Uterus (tissue), 4 donors: Measurements from ENCODE around the gene GADD45A. TPM values are rescaled to one million over a fixed set of nuclear protein-coding genes. Genes with fewer than 3 reads are reported as not detected.

Source experiments
- DNase-seq, 2 donors: peaks; one replicate each; pipeline ENCODE4 v3.0.0-alpha.2; 2019 to 2020
- H3K27ac ChIP-seq, 2 donors: fragments of 200-600 bp; sonication (generic); 1 replicate in 1 of 2; 2 replicates in 1 of 2; pipeline ENCODE4 v1.5.1; 2016 to 2018
- H3K27me3 ChIP-seq, 2 donors: fragments of 200-600 bp; sonication (generic); one replicate each; pipeline ENCODE4 v1.5.1; 2018 to 2019; ENCODE audit warnings: control low read depth in 1 of 2
- H3K36me3 ChIP-seq, 2 donors: fragments of 200-600 bp; sonication (generic); one replicate each; pipeline ENCODE4 v1.5.1; 2019; ENCODE audit warnings: control low read depth in 1 of 2
- H3K4me1 ChIP-seq, 2 donors: fragments of 200-600 bp; sonication (generic); one replicate each; pipeline ENCODE4 v1.5.1; 2018 to 2019; ENCODE audit warnings: control low read depth in 1 of 2
- H3K4me3 ChIP-seq, 2 donors: fragments of 200-600 bp; sonication (generic); 1 replicate in 1 of 2; 2 replicates in 1 of 2; pipeline ENCODE4 v1.5.1; 2018 to 2019; ENCODE audit warnings: mild to moderate bottlenecking in 1 of 2
- H3K9me3 ChIP-seq, 2 donors: fragments of 200-600 bp; sonication (generic); one replicate each; pipeline ENCODE4 v1.5.1; 2019; ENCODE audit warnings: control low read depth in 1 of 2
- POLR2A ChIP-seq, 2 donors: fragments of 450-650 bp; IDR thresholded peaks; one replicate each; pipeline ENCODE4 v1.6.1; 2016; ENCODE audit warnings: antibody characterized with exemption in 2 of 2, mild to moderate bottlenecking in 1 of 2, moderate library complexity in 1 of 2
- intact Hi-C: fragments of 100-400 bp; cut with DNase I; formaldehyde crosslinking; loops from one replicate; pipeline ENCODE4 v1.15.1; 2023; ENCODE audit warnings: low total_unique reads
- total RNA-seq, 4 donors: library from RNA; depleted of rRNA in 3 of 4; stranded (reverse); fragments of >200 nt in 3 of 4; gene quantifications; one replicate each; pipeline versions ENCODE4 v1.1.0 to v1.2.4, GENCODE V29; 2014 to 2023
- TF ChIP-seq, protein P1 (sequence below), 4 experiments: fragments of 200-600 bp in 2 of 4; fragments of 450-650 bp in 2 of 4; sonication (generic) in 2 of 4; IDR thresholded peaks; one replicate each; pipeline ENCODE4 v1.5.1; 2016 to 2019; ENCODE audit warnings: antibody characterized with exemption in 4 of 4, mild to moderate bottlenecking in 2 of 4, moderate library complexity in 1 of 4
- donor health status: DM: yes; HTN: yes; CAD: no.

The GADD45A gene
- total RNA-seq, 4 donors from 2014 or later = 11.1 to 35.6 (median 20.3) TPM

GRCh38 chr1:67688526-67689219, 3.7 kb downstream of the GADD45A start:
- Histone ChIP-seq H3K9me3 (no peaks in the 10 kb centered on the region), H3K27ac (no peak overlapping the region), H3K4me3 (no peak overlapping the region), H3K36me3 (no peaks in the 10 kb centered on the region), H3K4me1 (peaks cover 0 to 6% of the 10 kb centered on the region in 2 donors), H3K27me3 (no peaks in the 10 kb centered on the region)
- intact Hi-C loops = loop anchor here (10.0 kb wide), 1 partner anchor 124 kb away; no protein-coding TSS in a partner anchor
- no peak for TF ChIP-seq POLR2A (IDR thresholded peaks at IDR 0.05)
- TF ChIP-seq, protein P1, sequence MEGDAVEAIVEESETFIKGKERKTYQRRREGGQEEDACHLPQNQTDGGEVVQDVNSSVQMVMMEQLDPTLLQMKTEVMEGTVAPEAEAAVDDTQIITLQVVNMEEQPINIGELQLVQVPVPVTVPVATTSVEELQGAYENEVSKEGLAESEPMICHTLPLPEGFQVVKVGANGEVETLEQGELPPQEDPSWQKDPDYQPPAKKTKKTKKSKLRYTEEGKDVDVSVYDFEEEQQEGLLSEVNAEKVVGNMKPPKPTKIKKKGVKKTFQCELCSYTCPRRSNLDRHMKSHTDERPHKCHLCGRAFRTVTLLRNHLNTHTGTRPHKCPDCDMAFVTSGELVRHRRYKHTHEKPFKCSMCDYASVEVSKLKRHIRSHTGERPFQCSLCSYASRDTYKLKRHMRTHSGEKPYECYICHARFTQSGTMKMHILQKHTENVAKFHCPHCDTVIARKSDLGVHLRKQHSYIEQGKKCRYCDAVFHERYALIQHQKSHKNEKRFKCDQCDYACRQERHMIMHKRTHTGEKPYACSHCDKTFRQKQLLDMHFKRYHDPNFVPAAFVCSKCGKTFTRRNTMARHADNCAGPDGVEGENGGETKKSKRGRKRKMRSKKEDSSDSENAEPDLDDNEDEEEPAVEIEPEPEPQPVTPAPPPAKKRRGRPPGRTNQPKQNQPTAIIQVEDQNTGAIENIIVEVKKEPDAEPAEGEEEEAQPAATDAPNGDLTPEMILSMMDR (IDR thresholded peaks at IDR 0.05) = no peak
- DNase-seq = no peak

DNA sequence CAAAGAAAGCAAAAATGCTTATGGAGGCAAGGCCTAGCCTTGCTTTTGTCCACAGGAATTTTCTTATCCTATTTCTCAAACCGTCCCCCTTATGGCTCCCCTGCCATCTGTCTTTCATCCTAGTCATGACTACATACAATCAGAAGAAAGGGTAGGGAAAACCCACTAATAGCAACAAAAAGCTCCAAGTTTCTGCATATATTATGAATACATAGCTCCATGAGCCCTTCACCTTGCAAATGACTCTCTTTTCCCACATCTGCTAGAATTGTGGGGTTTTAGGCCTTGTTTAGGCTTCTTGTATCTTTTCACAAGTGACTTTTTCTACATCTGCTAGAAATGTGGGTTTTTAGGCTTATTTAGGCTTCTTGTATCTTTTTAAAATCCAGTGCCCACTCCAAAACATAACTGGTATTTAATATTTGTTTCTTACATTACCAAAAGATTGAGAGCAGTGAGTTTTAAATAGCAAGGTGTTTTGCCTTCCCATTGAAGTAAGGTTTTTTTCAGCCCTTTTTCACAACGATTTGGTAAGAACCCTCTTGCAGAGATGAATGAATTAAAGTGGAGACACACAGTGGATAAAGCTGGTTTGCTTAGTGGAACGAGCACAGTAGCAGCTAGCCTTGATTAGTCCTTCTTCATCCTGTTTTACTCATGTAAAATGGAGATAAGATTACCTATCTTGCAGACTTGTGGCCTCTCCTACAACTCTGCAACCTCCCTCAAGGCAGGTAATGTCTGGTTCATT, 4.4 kb downstream of the GADD45A start:
- intact Hi-C loops = loop anchor here (10.0 kb wide), 1 partner anchor 125 kb away; no protein-coding TSS in a partner anchor
- TF ChIP-seq, protein P1 (IDR thresholded peaks at IDR 0.05) = no peak
- TF ChIP-seq POLR2A (IDR thresholded peaks at IDR 0.05) = no peak
- peaks cover 0 to under 1% of the 10 kb centered on the region in 2 donors for H3K4me1 ChIP-seq
- no peak overlapping the region for H3K27ac ChIP-seq
- no peaks in the 10 kb centered on the region for H3K27me3 ChIP-seq
- no peak for DNase-seq
- no peaks in the 10 kb centered on the region for H3K36me3 ChIP-seq
- H3K9me3 ChIP-seq = no peaks in the 10 kb centered on the region
- no peak overlapping the region for H3K4me3 ChIP-seq

DNA sequence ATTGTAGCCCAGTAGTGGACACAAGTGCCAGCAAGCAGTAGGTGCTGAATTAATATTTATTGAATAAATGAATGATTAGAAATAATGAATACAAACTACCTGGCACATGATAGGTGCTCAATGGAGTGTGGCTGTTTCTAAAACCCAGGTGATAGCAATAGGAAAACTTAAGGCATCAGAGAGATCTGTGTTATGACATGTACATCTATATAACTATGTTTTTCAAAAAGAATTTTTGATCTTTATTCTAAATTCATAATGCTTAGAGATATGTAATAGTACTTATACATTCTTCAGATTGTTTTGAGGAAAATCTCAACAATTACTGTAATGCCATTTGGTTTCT, 5.0 kb downstream of the GADD45A start:
- Histone ChIP-seq H3K27me3 (no peaks in the 10 kb centered on the region), H3K9me3 (no peaks in the 10 kb centered on the region), H3K27ac (no peak overlapping the region), H3K4me3 (no peak overlapping the region), H3K36me3 (no peaks in the 10 kb centered on the region), H3K4me1 (no peaks in the 10 kb centered on the region)
- no peak for TF ChIP-seq POLR2A (IDR thresholded peaks at IDR 0.05)
- TF ChIP-seq, protein P1 (IDR thresholded peaks at IDR 0.05) = no peak
- intact Hi-C loops = no loop called here
- no peak for DNase-seq

GRCh38 chr1:67690411-67690810, 5.4 kb downstream of the GADD45A start:
- H3K27me3 ChIP-seq = no peaks in the 10 kb centered on the region
- DNase-seq = no peak
- H3K9me3 ChIP-seq = no peaks in the 10 kb centered on the region
- H3K36me3 ChIP-seq = no peaks in the 10 kb centered on the region
- TF ChIP-seq, protein P1 (IDR thresholded peaks at IDR 0.05) = no peak
- TF ChIP-seq POLR2A (IDR thresholded peaks at IDR 0.05) = no peak
- no peaks in the 10 kb centered on the region for H3K4me1 ChIP-seq
- H3K4me3 ChIP-seq = no peak overlapping the region
- no peak overlapping the region for H3K27ac ChIP-seq
- intact Hi-C loops = no loop called here

- Histone ChIP-seq H3K36me3 (no peaks in the 10 kb centered on the region), H3K4me1 (no peaks in the 10 kb centered on the region), H3K27me3 (no peaks in the 10 kb centered on the region), H3K4me3 (no peak overlapping the region), H3K9me3 (no peaks in the 10 kb centered on the region), H3K27ac (no peak overlapping the region)
- intact Hi-C loops = no loop called here
- TF ChIP-seq, protein P1 (IDR thresholded peaks at IDR 0.05) = no peak
- no peak for TF ChIP-seq POLR2A (IDR thresholded peaks at IDR 0.05)
- DNase-seq = no peak
Observed at GRCh38 chr1:67691712-67692111, 6.7 kb downstream of the GADD45A start.
